Subcutaneous adipose tissue (tissue), 4 donors: ENCODE data around the gene RDH11. TPM values are rescaled to one million over a fixed set of nuclear protein-coding genes. Genes with fewer than 3 reads are reported as not detected.

Experiments
- CTCF ChIP-seq: fragments of 450-650 bp; IDR thresholded peaks from one replicate; pipeline ENCODE4 v1.5.1; 2016; ENCODE audit warnings: low read depth, mild to moderate bottlenecking, control low read depth, antibody characterized with exemption, moderate library complexity
- total RNA-seq, 4 donors: library from RNA; depleted of rRNA; stranded (reverse); fragments of >200 nt; gene quantifications; one replicate each; pipeline ENCODE4 v1.1.0, GENCODE V29; 2016

The RDH11 gene
- total RNA-seq, 4 donors from 2014 or later, result 25.8 to 45.5 (median 32.8) TPM

GRCh38 chr14:67729072-67729885 lies 33.7 kb upstream of the RDH11 start:
- TF ChIP-seq CTCF, result no peak

GRCh38 chr14:67728258-67728657 lies 32.7 kb upstream of the RDH11 start:
- no peak for TF ChIP-seq CTCF

GRCh38 chr14:67727361-67727760 lies 31.8 kb upstream of the RDH11 start:
- TF ChIP-seq CTCF, result no peak

GRCh38 chr14:67725171-67725570 lies 29.6 kb upstream of the RDH11 start:
- TF ChIP-seq CTCF, result no peak

GRCh38 chr14:67722293-67722692 lies 26.7 kb upstream of the RDH11 start:
- no peak for TF ChIP-seq CTCF

GRCh38 chr14:67721875-67722274 lies 26.3 kb upstream of the RDH11 start:
- TF ChIP-seq CTCF, result no peak

- TF ChIP-seq CTCF, result no peak
These were observed 24.3 kb upstream of the RDH11 start for GRCh38 chr14:67719866-67720265.
